GM23248 (cell line): ENCODE data around the gene TTR.

ENCODE experiments used
- EZH2 ChIP-seq: fragments of 200-600 bp; sonication (generic); IDR thresholded peaks from 2 replicates; pipeline ENCODE4 v1.6.1; 2018; ENCODE audit warnings: antibody characterized with exemption, mild to moderate bottlenecking; ENCODE audit not compliant: insufficient read depth, poor library complexity, severe bottlenecking
- EZH2phosphoT487 ChIP-seq: fragments of 200-600 bp; sonication (generic); IDR thresholded peaks from 2 replicates; pipeline ENCODE4 v1.6.1; 2018; ENCODE audit warnings: antibody characterized with exemption, moderate library complexity, mild to moderate bottlenecking, low read depth; ENCODE audit not compliant: insufficient read depth

DNA sequence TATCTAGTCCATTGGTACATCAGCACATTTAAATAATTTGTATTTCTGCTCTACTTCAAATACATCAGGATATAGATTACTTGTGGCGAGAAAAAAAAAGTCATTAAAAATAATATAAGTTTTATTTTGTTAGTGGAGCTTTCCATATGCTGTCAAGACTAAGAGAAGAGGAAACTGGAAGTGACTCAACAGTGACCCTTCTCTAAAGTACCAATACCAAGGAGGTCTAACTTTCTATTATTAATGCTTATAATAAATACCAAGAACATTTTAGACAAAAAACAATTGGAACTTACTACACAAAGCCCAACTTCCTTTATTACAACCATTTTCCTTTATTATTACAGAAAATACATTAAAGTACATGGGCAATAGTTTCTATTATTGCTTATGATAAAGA, 39.8 kb downstream of the TTR start:
- TF ChIP-seq EZH2 = no peak
- no peak for TF ChIP-seq EZH2phosphoT487
